ENCODE measurements around the gene C16orf95.
"Not testable (repeated sequence)": the region's sequence is repeated elsewhere in the genome, so short reads cannot be mapped to it uniquely, and the experiment has no call there.

The C16orf95 gene

DNA sequence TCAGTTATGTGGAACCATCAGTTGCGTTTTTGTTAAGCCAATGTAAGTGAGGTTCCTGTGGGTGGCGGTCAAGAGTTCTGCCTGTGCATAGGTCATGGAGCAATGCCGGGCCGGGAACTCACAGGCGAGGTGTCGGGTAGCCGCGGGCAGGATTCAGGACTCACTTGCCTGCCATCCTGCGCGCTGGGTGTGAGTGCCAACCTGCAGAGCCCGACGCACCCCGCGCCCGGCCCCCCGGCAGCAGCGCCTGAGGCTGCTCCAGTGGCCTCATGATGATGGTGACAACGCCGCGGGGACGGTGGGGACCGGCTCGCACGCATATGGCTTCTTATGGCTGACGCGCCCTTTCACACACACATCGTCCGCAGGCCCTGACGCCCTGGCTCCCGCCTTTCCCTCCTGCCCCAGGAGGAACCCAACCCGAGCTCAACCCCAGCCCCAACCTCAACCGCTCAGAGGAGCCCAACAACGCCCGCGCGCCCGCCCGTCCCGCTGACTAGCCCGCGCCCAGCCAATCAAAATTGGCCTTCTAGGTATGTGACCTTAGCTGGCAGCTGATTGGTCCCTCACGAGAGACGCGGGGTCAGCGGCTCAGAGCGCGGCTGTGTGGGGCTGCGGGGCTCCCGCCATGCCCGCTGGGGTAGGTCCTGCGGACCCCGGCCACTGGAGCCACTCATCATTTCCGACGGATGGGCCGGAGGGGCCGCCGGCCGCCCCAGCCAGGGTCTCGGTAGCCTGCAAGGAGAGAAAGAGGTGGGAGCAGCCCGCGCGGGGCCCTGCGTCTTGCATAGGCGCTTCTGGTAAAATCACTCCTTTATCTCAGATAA is at the start of gene C16orf95:
Gene C16orf95, minus strand, starts transcription at position 470 of the 827 bp plus-strand sequence. Its CDS starts 150 bp downstream, at position 320.
- FAIRE-seq (no peak), DNase-seq (ENCODE audit: low spot score) (peak; percentile 86)

- DNase-seq (ENCODE audit: low spot score) (no peak), FAIRE-seq (no peak)
These were observed 49.7 kb upstream of the C16orf95 start for GRCh38 chr16:87366930-87367329.

GRCh38 chr16:87366288-87366687 is 49.1 kb upstream of the C16orf95 start:
- DNase-seq (ENCODE audit: low spot score): no peak
- no peak for FAIRE-seq

- FAIRE-seq (no peak), DNase-seq (ENCODE audit: low spot score) (no peak)
These were observed 48.0 kb upstream of the C16orf95 start for GRCh38 chr16:87365021-87365713.

DNA sequence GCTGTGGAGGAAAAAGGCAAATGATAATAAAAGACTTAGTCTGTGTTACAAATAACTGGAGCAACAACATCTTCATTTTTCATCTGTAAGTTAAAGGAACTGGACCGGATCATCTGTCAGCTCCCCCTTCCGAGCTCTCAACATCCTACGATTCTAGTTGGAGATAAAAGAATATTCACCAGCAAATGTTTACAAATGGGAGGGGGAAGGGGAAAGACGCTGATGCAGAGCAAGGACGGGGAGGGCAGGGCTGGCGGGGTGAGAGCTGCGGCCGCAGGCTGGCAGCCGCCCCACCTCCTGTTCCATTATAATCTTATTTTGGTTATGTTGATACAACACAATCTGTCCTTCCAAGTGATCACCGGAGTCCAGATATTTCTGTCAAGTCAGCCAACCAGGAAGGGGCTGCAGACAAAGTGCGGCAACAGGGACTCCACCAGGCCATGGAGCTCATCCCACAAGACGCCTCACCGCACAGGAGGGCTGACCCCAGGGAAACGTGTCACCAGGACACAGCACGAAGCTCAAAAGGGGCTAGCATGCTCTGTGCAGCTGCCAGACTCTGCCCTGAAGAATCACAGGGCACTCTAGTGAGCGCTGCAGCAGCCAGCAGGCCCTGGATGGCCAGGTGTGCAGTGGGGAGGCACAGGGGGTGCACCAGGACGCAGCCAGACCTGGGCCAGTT is 46.7 kb upstream of the C16orf95 start:
- DNase-seq (ENCODE audit: low spot score) (no peak), FAIRE-seq (no peak)

DNA sequence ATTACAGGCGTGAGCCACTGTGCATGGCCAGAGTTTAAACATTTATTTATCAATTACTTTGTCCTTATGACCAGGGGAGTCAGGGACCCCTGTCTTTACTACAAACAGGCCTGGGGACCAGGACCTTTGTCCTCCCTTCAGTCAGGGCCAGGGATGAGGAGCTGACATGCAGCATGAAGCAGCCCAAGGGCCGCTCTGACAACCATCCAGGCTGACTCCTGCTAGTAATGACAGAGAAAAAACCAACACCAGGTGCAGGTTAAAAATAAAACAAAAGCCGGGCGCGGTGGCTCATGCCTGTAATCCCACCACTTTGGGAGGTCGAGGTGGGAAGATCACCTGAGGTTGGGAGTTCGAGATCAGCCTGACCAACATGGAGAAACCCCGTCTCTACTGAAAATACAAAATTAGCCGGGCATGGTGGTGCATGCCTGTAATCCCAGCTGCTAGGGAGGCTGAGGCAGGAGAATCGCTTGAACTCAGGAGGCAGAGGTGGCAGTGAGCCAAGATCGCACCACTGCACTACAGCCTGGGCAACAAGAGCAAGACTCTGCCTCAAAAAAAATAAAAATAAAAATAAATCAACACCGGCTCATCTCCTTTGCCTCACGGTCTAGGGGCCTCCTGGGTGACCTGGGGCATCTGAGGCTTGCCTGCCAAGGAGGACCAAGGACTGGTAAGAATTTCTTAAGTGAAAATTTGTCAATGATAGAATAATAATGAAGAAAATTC is 45.8 kb upstream of the C16orf95 start:
- FAIRE-seq; DNase-seq (ENCODE audit: low spot score): not testable (repeated sequence)

- FAIRE-seq: no peak
- DNase-seq (ENCODE audit: low spot score): no peak
These were observed 44.9 kb upstream of the C16orf95 start for GRCh38 chr16:87361916-87362619.

- FAIRE-seq: no peak
- no peak for DNase-seq (ENCODE audit: low spot score)
These were observed 43.8 kb upstream of the C16orf95 start for GRCh38 chr16:87360862-87361610.

- FAIRE-seq (no peak), DNase-seq (ENCODE audit: low spot score) (no peak)
These were observed 41.9 kb upstream of the C16orf95 start for GRCh38 chr16:87359121-87359520.

DNA sequence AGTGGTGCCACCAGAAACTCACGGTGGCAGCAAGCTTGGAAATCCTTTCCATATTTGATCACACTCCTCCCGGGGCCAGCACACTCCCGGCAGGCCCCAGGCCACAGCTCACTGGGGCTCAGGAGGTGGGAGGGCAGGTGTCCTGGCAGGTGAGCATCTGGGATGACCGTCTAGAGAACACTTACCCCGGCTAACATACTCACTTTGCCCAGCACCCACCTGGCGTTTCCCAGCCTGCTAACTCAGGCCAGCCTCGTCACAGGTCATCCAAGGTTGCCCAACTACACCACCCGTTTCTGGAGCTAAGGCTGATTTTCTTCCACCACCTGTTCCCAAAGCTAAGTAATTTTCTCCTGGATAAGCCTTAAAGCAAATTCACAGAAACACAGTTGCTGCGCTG is 41.5 kb upstream of the C16orf95 start:
- DNase-seq (ENCODE audit: low spot score): no peak
- FAIRE-seq: no peak

- FAIRE-seq (no peak), DNase-seq (ENCODE audit: low spot score) (no peak)
These were observed 41.1 kb upstream of the C16orf95 start for GRCh38 chr16:87358250-87358649.

GRCh38 chr16:87356491-87356853 is 39.3 kb upstream of the C16orf95 start:
- DNase-seq (ENCODE audit: low spot score): no peak
- FAIRE-seq: no peak

GRCh38 chr16:87353613-87354012 is 36.4 kb upstream of the C16orf95 start:
- DNase-seq (ENCODE audit: low spot score) (no peak), FAIRE-seq (no peak)

DNA sequence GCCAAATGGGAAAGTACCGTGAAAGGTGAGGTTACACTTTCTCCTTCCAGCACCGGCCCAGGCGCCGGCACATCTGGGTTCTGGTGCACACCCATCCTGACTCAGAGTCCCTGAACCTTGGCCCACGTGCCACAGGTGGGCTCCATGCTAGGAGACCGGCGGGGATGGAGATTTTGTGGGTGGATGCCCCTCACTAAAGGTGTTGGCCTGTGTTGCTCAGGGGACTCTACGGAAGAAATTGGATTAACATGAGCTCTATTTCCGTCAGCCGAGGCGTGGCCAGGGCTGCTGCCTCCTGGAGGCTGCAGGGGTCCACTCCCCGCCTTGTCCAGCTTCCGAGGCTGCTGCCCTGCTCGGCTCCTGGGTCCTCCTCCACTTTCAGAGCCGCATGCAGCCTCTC is 35.6 kb upstream of the C16orf95 start:
- no peak for DNase-seq (ENCODE audit: low spot score)
- FAIRE-seq: no peak

DNA sequence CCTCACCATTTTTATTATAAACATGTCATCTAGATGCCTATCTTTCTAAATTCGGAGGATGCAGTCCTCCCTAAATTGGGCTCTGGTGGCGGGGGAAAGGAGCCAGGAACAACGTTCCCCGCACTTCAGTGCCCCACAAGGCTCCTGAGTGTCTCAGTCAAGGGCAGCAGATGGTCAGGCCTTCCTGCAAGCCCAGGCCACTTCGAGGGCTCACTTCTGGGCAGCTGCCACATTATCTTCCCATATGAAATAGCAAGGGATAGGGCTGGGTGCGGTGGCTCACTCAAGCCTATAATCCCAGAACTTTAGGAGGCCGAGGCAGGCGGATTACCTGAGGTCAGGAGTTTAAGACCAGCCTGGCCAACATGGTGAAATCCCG is 34.1 kb upstream of the C16orf95 start:
- FAIRE-seq: no peak

GRCh38 chr16:87350681-87351319 is 33.6 kb upstream of the C16orf95 start:
- DNase-seq (ENCODE audit: low spot score) (no peak), FAIRE-seq (no peak)

More for the DNA sequence above, 34.1 kb upstream of the C16orf95 start:
- DNase-seq (ENCODE audit: low spot score): no peak

DNA sequence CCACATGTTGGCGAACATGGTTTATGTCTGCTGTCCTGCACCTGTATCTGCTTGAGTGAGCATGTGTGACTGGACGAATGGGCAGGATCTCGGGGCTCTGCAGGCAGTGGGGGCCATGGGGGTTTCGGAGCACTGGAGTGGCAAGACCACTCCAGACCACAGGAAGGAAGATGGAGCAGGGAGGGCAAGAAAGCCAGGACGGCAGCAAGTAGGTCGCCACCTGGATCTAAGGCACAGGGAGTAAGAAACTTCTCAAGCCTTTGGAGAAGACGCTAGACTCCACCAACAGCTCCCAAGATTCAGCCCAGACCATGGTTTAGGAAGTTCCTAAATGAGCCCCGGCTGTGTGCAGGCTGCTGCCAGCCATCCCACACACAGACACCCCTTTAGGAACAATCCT is 32.8 kb upstream of the C16orf95 start:
- no peak for FAIRE-seq
- no peak for DNase-seq (ENCODE audit: low spot score)

GRCh38 chr16:87348616-87349157 is 31.5 kb upstream of the C16orf95 start:
- DNase-seq (ENCODE audit: low spot score) (no peak), FAIRE-seq (no peak)

DNA sequence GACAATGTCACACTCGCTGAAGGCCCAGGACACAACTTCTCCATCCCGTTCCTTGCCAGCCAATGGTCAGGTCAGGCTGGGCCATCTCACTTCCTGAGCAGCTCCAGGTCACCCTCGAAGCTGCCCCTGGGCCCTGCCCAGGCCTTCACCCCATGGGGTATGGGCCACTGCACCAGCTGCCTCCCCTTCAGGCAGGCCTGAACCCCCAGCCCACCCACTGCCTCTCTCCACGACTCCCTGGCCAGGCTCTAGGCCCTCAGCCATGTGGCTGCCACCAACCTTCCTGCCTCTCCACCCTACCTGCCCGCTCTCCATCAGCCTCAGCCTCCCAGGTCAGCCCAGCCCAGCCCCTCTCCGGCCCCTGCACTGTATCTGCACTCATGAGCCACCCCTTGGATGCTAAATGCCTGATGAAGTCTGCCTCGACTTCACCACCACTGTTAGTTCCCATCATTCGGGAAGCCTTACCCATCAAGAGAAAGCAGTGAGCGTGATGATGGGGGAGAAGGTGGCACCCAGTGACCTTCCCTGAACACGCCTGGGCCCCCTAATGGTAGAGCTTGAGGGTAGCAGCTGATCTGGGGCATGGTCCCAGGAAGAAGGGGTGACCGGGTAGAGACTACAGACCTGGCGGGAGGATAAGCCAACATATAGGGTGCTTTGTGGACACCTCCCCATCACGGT is 30.9 kb upstream of the C16orf95 start:
- FAIRE-seq: no peak
- no peak for DNase-seq (ENCODE audit: low spot score)
